ENCODE measurements around the gene BTG3.

The BTG3 gene

GRCh38 chr21:17612565-17613241 lies at the start of gene BTG3:
TSS of gene BTG3 (minus strand) at chr21:17612901. CDS start at chr21:17609144, 3,757 bp downstream.
- DNase-seq: peak; percentile 33

- DNase-seq: no peak
Observed at GRCh38 chr21:17660862-17661261, 48.2 kb upstream of the BTG3 start.

GRCh38 chr21:17660452-17660851 lies 47.8 kb upstream of the BTG3 start:
- no peak for DNase-seq

- no peak for DNase-seq
Observed at GRCh38 chr21:17658931-17659330, 46.2 kb upstream of the BTG3 start.

GRCh38 chr21:17651526-17651925 lies 38.8 kb upstream of the BTG3 start:
- no peak for DNase-seq

- DNase-seq: no peak
Observed at GRCh38 chr21:17650292-17650691, 37.6 kb upstream of the BTG3 start.

GRCh38 chr21:17646790-17647189 lies 34.1 kb upstream of the BTG3 start:
- no peak for DNase-seq

GRCh38 chr21:17644186-17644585 lies 31.5 kb upstream of the BTG3 start:
- no peak for DNase-seq

- no peak for DNase-seq
Observed at GRCh38 chr21:17640821-17641220, 28.1 kb upstream of the BTG3 start.

GRCh38 chr21:17636711-17637110 lies 24.0 kb upstream of the BTG3 start:
- no peak for DNase-seq

- DNase-seq: no peak
Observed at GRCh38 chr21:17631195-17631594, 18.5 kb upstream of the BTG3 start.

GRCh38 chr21:17622018-17622417 lies 9.3 kb upstream of the BTG3 start:
- no peak for DNase-seq

- DNase-seq: no peak
Observed at GRCh38 chr21:17616831-17617230, 4.1 kb upstream of the BTG3 start.

GRCh38 chr21:17613242-17613676 lies 558 bp upstream of the BTG3 start:
- no peak for DNase-seq

GRCh38 chr21:17612023-17612564 lies 607 bp downstream of the BTG3 start:
- DNase-seq: no peak

GRCh38 chr21:17611414-17612022 lies 1.2 kb downstream of the BTG3 start:
- DNase-seq: peak; percentile 42

GRCh38 chr21:17610911-17611310 lies 1.8 kb downstream of the BTG3 start:
- no peak for DNase-seq

- no peak for DNase-seq
Observed at GRCh38 chr21:17609681-17610080, 3.0 kb downstream of the BTG3 start.

GRCh38 chr21:17607684-17608083 lies 5.0 kb downstream of the BTG3 start:
- no peak for DNase-seq

GRCh38 chr21:17602874-17603273 lies 9.8 kb downstream of the BTG3 start:
- DNase-seq: no peak

GRCh38 chr21:17598437-17598836 lies 14.3 kb downstream of the BTG3 start:
- DNase-seq: no peak

GRCh38 chr21:17597680-17598079 lies 15.0 kb downstream of the BTG3 start:
- no peak for DNase-seq

- no peak for DNase-seq
Observed at GRCh38 chr21:17590430-17590829, 22.3 kb downstream of the BTG3 start.

GRCh38 chr21:17585875-17586450 lies 26.7 kb downstream of the BTG3 start:
- no peak for DNase-seq

Measured in T1000 (cell line).